SK-N-SH treated with all-trans-retinoic acid at 6 μM for 48 hours (cell line): ENCODE measurements around the gene FREY1.

Experiments used
- ARNTL ChIP-seq: fragments of 450-650 bp; formaldehyde crosslinking; IDR thresholded peaks from 2 replicates; pipeline ENCODE4 v1.5.0; 2020; ENCODE audit warnings: low read depth, mild to moderate bottlenecking, moderate library complexity, borderline replicate concordance
- PATZ1 ChIP-seq: fragments of 250-450 bp; sonication (Bioruptor Pico); IDR thresholded peaks from 2 replicates; pipeline ENCODE4 v1.8.0; 2020; ENCODE audit warnings: mild to moderate bottlenecking, moderate library complexity, borderline replicate concordance
- TCF4 ChIP-seq: fragments of 250-450 bp; sonication (Bioruptor Pico); IDR thresholded peaks from 2 replicates; pipeline ENCODE4 v1.8.0; 2021; ENCODE audit warnings: mild to moderate bottlenecking, moderate library complexity, borderline replicate concordance
- TOX ChIP-seq: fragments of 250-450 bp; sonication (Bioruptor Pico); IDR thresholded peaks from 2 replicates; pipeline ENCODE4 v1.8.0; 2021; ENCODE audit warnings: mild to moderate bottlenecking, moderate library complexity, borderline replicate concordance
- ZC3H10 ChIP-seq: fragments of 250-450 bp; sonication (Bioruptor Pico); IDR thresholded peaks from 2 replicates; pipeline ENCODE4 v1.5.1; 2021; ENCODE audit warnings: mild to moderate bottlenecking, moderate library complexity
- ZFP3 ChIP-seq: fragments of 250-450 bp; sonication (Bioruptor Pico); IDR thresholded peaks from 2 replicates; pipeline ENCODE4 v1.5.0; 2020; ENCODE audit warnings: mild to moderate bottlenecking, moderate library complexity
- ZFP30 ChIP-seq: fragments of 450-650 bp; formaldehyde crosslinking; IDR thresholded peaks from 2 replicates; pipeline ENCODE4 v1.5.0; 2022; ENCODE audit warnings: mild to moderate bottlenecking, moderate library complexity
- TF ChIP-seq, protein P1 (sequence below): fragments of 250-450 bp; sonication (Bioruptor Pico); IDR thresholded peaks from 2 replicates; pipeline ENCODE4 v1.5.1; 2020; ENCODE audit warnings: low read depth, mild to moderate bottlenecking, moderate library complexity

DNA sequence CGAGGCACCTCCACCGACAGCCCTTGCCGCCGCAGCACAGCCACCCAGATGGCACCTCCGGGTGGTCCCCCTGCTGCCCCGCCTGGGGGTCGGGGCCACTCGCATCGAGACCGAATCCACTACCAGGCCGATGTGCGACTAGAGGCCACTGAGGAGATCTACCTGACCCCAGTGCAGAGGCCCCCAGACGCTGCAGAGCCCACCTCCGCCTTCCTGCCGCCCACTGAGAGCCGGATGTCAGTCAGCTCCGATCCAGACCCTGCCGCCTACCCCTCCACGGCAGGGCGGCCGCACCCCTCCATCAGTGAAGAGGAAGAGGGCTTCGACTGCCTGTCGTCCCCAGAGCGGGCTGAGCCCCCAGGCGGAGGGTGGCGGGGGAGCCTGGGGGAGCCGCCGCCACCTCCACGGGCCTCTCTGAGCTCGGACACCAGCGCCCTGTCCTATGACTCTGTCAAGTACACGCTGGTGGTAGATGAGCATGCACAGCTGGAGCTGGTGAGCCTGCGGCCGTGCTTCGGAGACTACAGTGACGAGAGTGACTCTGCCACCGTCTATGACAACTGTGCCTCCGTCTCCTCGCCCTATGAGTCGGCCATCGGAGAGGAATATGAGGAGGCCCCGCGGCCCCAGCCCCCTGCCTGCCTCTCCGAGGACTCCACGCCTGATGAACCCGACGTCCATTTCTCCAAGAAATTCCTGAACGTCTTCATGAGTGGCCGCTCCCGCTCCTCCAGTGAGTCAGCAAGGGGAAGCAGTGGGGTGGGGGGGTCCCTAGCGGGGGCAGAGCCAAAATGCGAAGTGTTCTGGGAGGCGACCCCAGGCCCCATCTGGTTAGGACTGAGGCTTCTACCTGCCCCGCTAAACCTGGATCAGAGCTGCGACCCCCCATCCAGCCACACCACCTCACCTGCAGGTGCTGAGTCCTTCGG lies 4.4 kb downstream of the FREY1 start:
- TF ChIP-seq, protein P1, sequence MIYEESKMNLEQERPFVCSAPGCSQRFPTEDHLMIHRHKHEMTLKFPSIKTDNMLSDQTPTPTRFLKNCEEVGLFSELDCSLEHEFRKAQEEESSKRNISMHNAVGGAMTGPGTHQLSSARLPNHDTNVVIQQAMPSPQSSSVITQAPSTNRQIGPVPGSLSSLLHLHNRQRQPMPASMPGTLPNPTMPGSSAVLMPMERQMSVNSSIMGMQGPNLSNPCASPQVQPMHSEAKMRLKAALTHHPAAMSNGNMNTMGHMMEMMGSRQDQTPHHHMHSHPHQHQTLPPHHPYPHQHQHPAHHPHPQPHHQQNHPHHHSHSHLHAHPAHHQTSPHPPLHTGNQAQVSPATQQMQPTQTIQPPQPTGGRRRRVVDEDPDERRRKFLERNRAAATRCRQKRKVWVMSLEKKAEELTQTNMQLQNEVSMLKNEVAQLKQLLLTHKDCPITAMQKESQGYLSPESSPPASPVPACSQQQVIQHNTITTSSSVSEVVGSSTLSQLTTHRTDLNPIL: no peak
- TF ChIP-seq ZFP30 (CRISPR knock-in tag) (no peak), ZC3H10 (no peak), PATZ1 (no peak), ZFP3 (CRISPR knock-in tag) (no peak), TOX (CRISPR knock-in tag) (no peak), ARNTL (CRISPR knock-in tag) (no peak), TCF4 (CRISPR knock-in tag) (no peak)
